Chondrocyte (in vitro differentiated cells): ENCODE results near the gene M1AP. TPM values are rescaled to one million over a fixed set of nuclear protein-coding genes. Genes with fewer than 3 reads are reported as not detected.
"Not testable (repeated sequence)": the region's sequence is repeated elsewhere in the genome, so short reads cannot be mapped to it uniquely, and the experiment has no call there.

ENCODE experiments used
- DNase-seq: peaks from one replicate; pipeline ENCODE4 v3.0.0; 2021; ENCODE audit warnings: mixed read lengths, low spot score
- H3K27ac Mint-ChIP-seq: one replicate; pipeline ENCODE4 v1.8.0; 2021; ENCODE audit warnings: mild to moderate bottlenecking, moderate library complexity, mixed read lengths; ENCODE audit not compliant: unreplicated experiment
- H3K27me3 Mint-ChIP-seq: 2 replicates; pipeline ENCODE4 v1.8.0; 2021; ENCODE audit warnings: low read depth, mixed read lengths
- H3K36me3 Mint-ChIP-seq: 2 replicates; pipeline ENCODE4 v1.8.0; 2021; ENCODE audit warnings: low read depth, mixed read lengths
- H3K4me1 Mint-ChIP-seq: 2 replicates; pipeline ENCODE4 v1.8.0; 2021; ENCODE audit warnings: low read depth, mild to moderate bottlenecking, mixed read lengths
- H3K4me3 Mint-ChIP-seq: one replicate; pipeline ENCODE4 v1.8.0; 2021; ENCODE audit warnings: mild to moderate bottlenecking, moderate library complexity, mixed read lengths; ENCODE audit not compliant: unreplicated experiment
- H3K9me3 Mint-ChIP-seq: 2 replicates; pipeline ENCODE4 v1.8.0; 2021; ENCODE audit warnings: low read depth, mixed read lengths
- CTCF ChIP-seq: fragments of 200-600 bp; sonication (generic); IDR thresholded peaks from 2 replicates; pipeline ENCODE4 v1.5.0; 2021; ENCODE audit warnings: antibody characterized with exemption, mild to moderate bottlenecking, moderate library complexity
- total RNA-seq: library from RNA; stranded (reverse); gene quantifications from 3 replicates; pipeline ENCODE4 v1.2.1, GENCODE V29; 2021

M1AP gene
- total RNA-seq, 1 donor from 2014 or later, result 0.35 TPM

DNA sequence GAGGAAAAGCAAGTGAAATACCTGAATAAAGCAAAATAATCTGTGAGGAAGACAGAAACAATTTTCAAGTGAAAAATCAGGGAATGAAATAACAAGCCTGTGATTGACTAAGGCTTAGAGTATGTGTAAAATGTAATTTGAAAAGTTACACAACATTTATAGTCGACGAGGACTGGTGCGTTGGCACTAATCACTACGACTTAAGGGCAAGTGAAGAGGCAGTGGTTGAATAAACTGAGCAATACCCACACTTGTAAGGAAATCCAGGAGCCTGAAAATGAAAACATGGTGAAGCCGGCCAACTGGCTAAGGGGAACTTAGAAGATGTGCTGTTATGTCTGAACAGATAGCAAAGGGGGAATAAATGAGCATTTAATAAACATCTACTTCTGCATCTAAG is 80.2 kb downstream of the M1AP start:
- H3K27me3 Mint-ChIP-seq, result no peaks in the 10 kb centered on the region
- H3K36me3 Mint-ChIP-seq, result no peaks in the 10 kb centered on the region
- peak overlapping the region; percentile 97 for H3K27ac Mint-ChIP-seq
- H3K4me3 Mint-ChIP-seq, result peak overlapping the region; percentile 24
- DNase-seq, result no peak
- peaks cover 48% of the 10 kb centered on the region for H3K4me1 Mint-ChIP-seq
- TF ChIP-seq CTCF, result no peak
- no peaks in the 10 kb centered on the region for H3K9me3 Mint-ChIP-seq

DNA sequence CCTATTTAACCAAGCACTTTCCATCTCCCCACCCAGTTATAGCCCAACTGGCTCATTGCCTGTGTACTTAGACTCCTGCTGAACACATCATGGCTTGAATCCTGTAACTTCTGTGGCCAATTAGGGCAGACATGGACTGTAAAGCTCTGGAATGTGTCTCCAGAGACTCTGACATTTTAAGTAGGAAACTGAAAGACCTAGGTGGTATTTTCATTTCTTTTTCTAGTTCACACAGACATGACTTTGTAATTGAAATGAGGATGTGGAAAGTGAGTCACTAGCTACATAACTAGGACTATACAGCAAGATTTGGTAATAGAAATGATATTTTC is 81.4 kb downstream of the M1AP start:
- Mint-ChIP-seq H3K27ac (peak overlapping the region; percentile 89), H3K4me3 (no peak overlapping the region), H3K4me1 (peaks cover 59% of the 10 kb centered on the region), H3K36me3 (no peaks in the 10 kb centered on the region), H3K9me3 (no peaks in the 10 kb centered on the region), H3K27me3 (no peaks in the 10 kb centered on the region)
- no peak for DNase-seq
- no peak for TF ChIP-seq CTCF

DNA sequence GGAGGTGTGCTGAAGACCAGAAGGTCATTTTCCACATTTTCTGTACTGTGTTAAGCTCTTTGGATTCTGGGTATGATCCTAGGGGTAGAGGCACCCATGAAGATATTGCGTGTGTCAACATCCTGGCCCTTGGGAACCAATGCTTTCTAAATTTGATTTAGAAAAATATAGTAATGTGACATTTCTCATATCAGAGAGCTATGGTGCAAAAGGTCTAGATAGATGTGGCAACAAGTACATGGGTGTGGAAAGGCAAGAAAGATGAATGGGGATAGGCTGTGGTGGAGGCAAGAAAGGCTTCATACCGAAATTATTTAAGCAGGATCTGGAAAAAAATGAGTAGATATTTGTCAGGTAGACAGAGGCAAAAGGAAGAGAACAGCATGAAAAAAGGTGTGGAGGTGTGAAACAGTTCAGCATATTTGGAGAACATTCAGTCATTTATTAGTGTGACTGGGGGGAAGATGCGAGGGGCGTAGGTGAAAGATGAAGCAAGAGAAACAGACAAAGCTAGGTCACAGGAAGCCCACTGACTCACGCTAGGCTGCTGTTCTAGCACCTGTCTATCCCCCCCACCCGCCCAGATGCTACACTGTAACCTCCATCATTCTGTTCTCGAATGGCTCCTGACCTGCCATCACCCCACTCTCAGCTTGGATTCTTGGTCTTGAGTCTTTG is 81.9 kb downstream of the M1AP start:
- TF ChIP-seq CTCF, result no peak
- DNase-seq, result no peak
- H3K27me3 Mint-ChIP-seq, result no peaks in the 10 kb centered on the region
- H3K9me3 Mint-ChIP-seq, result no peaks in the 10 kb centered on the region
- peaks cover 59% of the 10 kb centered on the region for H3K4me1 Mint-ChIP-seq
- peak overlapping the region; percentile 89 for H3K27ac Mint-ChIP-seq
- no peaks in the 10 kb centered on the region for H3K36me3 Mint-ChIP-seq
- no peak overlapping the region for H3K4me3 Mint-ChIP-seq

- Mint-ChIP-seq H3K4me1 (peaks cover 68% of the 10 kb centered on the region), H3K4me3 (peak overlapping the region; percentile 26), H3K27ac (peak overlapping the region; percentile 82), H3K9me3 (no peaks in the 10 kb centered on the region), H3K27me3 (no peaks in the 10 kb centered on the region), H3K36me3 (no peaks in the 10 kb centered on the region)
- TF ChIP-seq CTCF, result no peak
- DNase-seq, result no peak
These were observed 83.9 kb downstream of the M1AP start for GRCh38 chr2:74564222-74564621.

- no peak for DNase-seq
- H3K27ac Mint-ChIP-seq, result peak overlapping the region; percentile 52
- H3K36me3 Mint-ChIP-seq, result no peaks in the 10 kb centered on the region
- H3K4me3 Mint-ChIP-seq, result no peak overlapping the region
- no peaks in the 10 kb centered on the region for H3K9me3 Mint-ChIP-seq
- H3K4me1 Mint-ChIP-seq, result peaks cover 54% of the 10 kb centered on the region
- no peak for TF ChIP-seq CTCF
- H3K27me3 Mint-ChIP-seq, result no peaks in the 10 kb centered on the region
These were observed 85.9 kb downstream of the M1AP start for GRCh38 chr2:74562126-74562775.

- not testable (repeated sequence) for DNase-seq, H3K4me3 Mint-ChIP-seq, H3K27ac Mint-ChIP-seq, H3K36me3 Mint-ChIP-seq, H3K9me3 Mint-ChIP-seq, H3K27me3 Mint-ChIP-seq
- peaks cover 54% of the 10 kb centered on the region for H3K4me1 Mint-ChIP-seq
These were observed 87.1 kb downstream of the M1AP start for GRCh38 chr2:74561022-74561421.
